ENCODE measurements around the gene MTR.
"Not testable (repeated sequence)": the region's sequence is repeated elsewhere in the genome, so short reads cannot be mapped to it uniquely, and the experiment has no call there.

Gene MTR

GRCh38 chr1:236904892-236905741, 110.0 kb downstream of the MTR start:
- no peak overlapping the region for H3K4me3 ChIP-seq (ENCODE audit: low read length)
- no peak for TF ChIP-seq ZNF274 (IDR thresholded peaks at IDR 0.05; ENCODE audit: low read depth, low read length)

- H3K4me3 ChIP-seq (ENCODE audit: low read length), result no peak overlapping the region
- TF ChIP-seq ZNF274 (IDR thresholded peaks at IDR 0.05; ENCODE audit: low read depth, low read length), result no peak
These were observed 112.1 kb downstream of the MTR start for GRCh38 chr1:236907205-236907604.

- TF ChIP-seq ZNF274 (IDR thresholded peaks at IDR 0.05; ENCODE audit: low read depth, low read length), result no peak
- H3K4me3 ChIP-seq (ENCODE audit: low read length), result no peak overlapping the region
These were observed 113.6 kb downstream of the MTR start for GRCh38 chr1:236908669-236909068.

DNA sequence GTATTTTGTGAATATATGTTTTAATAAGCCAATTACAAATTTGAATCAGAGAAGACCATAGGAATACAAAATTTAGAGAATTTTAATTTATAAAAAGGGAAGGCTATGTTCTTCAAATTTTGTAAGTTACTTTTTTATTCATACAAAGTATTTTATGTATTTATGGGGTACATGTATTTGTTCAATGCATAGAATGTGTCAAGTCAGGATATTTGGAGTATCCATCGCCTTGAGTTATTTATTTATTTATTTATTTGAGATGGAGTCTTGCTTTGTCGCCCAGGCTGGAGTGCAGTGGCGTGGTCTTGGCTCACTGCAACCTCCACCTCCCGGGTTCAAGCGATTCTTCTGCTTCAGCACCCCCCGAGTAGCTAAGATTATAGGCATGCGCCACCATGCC, 116.0 kb downstream of the MTR start:
- H3K4me3 ChIP-seq (ENCODE audit: low read length), result not testable (repeated sequence)

GRCh38 chr1:236913371-236914037, 118.4 kb downstream of the MTR start:
- TF ChIP-seq ZNF274 (IDR thresholded peaks at IDR 0.05; ENCODE audit: low read depth, low read length), result no peak
- no peak overlapping the region for H3K4me3 ChIP-seq (ENCODE audit: low read length)

DNA sequence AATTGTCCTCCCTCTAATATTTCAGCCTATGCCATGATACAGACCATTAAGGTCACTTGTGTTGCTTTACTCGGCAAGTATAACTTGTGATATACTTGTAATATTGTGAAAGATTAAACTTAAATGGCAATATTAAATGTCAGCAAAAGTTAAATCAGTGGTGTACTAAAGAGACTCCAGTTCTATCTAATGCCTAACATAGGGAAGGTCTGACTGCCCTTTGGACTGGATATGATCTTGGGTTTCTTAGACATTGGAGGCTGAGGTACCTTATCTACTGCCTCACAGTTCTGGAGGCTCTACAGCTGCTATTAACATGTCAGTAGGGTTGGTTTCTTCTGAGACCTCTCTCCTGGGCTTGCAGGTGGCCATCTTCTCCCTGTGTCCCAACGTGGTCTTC, 119.3 kb downstream of the MTR start:
- TF ChIP-seq ZNF274 (IDR thresholded peaks at IDR 0.05; ENCODE audit: low read depth, low read length), result no peak
- no peak overlapping the region for H3K4me3 ChIP-seq (ENCODE audit: low read length)

DNA sequence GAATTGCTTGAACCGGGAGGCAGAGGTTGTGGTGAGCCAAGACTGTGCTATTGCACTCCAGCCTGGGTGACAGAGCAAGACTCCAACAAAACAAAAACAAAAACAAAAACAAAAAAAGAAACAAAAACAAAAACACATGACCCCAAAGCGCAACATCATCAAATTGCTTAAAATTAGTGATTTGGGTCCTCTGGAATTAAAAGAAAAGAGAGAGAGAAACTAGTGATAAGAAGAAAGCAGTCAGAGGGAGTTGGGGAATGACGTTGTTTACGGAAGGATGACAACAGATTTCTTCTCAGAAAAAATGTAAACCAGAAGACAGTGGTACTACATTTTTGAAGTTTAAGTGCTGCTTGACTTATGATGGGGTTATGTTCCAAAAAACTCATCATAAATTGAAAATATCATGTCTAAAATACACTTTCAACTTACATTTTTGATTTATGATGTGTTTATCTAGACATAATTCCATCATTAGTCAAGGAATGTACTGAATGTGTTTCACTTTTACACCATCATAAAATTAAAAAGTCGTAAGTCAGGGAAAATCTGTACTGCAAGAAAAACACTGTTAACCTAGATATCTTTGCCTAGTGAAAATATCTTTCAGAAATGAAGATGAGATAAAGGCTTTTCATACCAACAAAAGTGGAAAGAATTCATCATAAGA, 121.2 kb downstream of the MTR start:
- no peak overlapping the region for H3K4me3 ChIP-seq (ENCODE audit: low read length)
- no peak for TF ChIP-seq ZNF274 (IDR thresholded peaks at IDR 0.05; ENCODE audit: low read depth, low read length)

- no peak for TF ChIP-seq ZNF274 (IDR thresholded peaks at IDR 0.05; ENCODE audit: low read depth, low read length)
These were observed 122.4 kb downstream of the MTR start for GRCh38 chr1:236917448-236917847.

GRCh38 chr1:236920286-236920894, 125.3 kb downstream of the MTR start:
- no peak overlapping the region for H3K4me3 ChIP-seq (ENCODE audit: low read length)
- no peak for TF ChIP-seq ZNF274 (IDR thresholded peaks at IDR 0.05; ENCODE audit: low read depth, low read length)

More at GRCh38 chr1:236917448-236917847, 122.4 kb downstream of the MTR start:
- H3K4me3 ChIP-seq (ENCODE audit: low read length), result no peak overlapping the region

DNA sequence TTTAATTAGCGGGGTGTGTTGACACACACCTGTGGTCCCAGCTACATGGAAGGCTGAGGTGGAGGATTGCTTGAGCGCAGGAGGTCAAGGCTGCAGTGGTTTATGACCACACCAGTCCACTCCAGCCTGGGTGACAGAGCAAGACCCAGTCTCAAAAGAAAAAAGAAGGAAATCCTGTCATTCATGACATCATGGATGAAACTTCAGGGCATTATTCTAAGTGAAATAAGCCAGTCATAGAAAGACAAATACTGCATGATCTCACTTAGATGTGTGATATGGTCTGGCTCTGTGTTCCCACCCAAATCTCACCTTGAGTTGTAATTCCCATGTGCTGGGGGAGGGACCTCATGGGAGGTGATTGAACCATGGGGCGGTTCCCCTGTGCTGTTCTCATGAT, 126.5 kb downstream of the MTR start:
- TF ChIP-seq ZNF274 (IDR thresholded peaks at IDR 0.05; ENCODE audit: low read depth, low read length), result no peak
- H3K4me3 ChIP-seq (ENCODE audit: low read length), result no peak overlapping the region

DNA sequence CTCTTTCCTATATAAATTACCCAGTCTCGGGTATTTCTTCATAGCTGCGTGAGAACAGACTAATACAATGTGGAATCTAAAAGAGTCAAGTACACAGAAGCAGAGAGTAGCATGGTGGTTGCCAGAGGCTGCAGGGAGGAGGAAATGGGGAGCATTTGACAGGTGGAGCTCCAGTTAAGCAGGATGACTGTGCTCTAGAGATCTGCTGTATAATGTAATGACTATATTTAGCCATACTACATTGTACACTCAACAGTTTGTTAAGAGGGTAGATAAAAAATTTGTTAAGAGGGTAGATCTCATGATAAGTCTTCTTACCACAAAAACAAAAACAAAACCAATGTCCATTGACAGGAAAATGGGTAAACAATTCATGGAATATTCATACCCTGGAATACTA, 127.1 kb downstream of the MTR start:
- no peak overlapping the region for H3K4me3 ChIP-seq (ENCODE audit: low read length)
- TF ChIP-seq ZNF274 (IDR thresholded peaks at IDR 0.05; ENCODE audit: low read depth, low read length), result no peak

GRCh38 chr1:236925386-236925785, 130.3 kb downstream of the MTR start:
- no peak for TF ChIP-seq ZNF274 (IDR thresholded peaks at IDR 0.05; ENCODE audit: low read depth, low read length)

GRCh38 chr1:236930503-236930902, 135.4 kb downstream of the MTR start:
- H3K4me3 ChIP-seq (ENCODE audit: low read length), result no peak overlapping the region
- TF ChIP-seq ZNF274 (IDR thresholded peaks at IDR 0.05; ENCODE audit: low read depth, low read length), result no peak

More at GRCh38 chr1:236925386-236925785, 130.3 kb downstream of the MTR start:
- H3K4me3 ChIP-seq (ENCODE audit: low read length), result no peak overlapping the region

GRCh38 chr1:236938760-236939159, 143.7 kb downstream of the MTR start:
- no peak overlapping the region for H3K4me3 ChIP-seq (ENCODE audit: low read length)
- no peak for TF ChIP-seq ZNF274 (IDR thresholded peaks at IDR 0.05; ENCODE audit: low read depth, low read length)
